Measurements from ENCODE around the gene SF3A1.
"Not testable (repeated sequence)": the region's sequence is repeated elsewhere in the genome, so short reads cannot be mapped to it uniquely, and the experiment has no call there.

SF3A1 gene

GRCh38 chr22:30348809-30349208 is 7.9 kb downstream of the SF3A1 start:
- TF ChIP-seq CTCF (IDR thresholded peaks at IDR 0.05; ENCODE audit: control insufficient read depth, extremely low read depth, insufficient read depth), result no peak
- no peak for DNase-seq (ENCODE audit: low read depth)
- no peak overlapping the region for H3K4me3 ChIP-seq (ENCODE audit: low read depth, low read length)

- DNase-seq (ENCODE audit: low read depth), result no peak
- no peak for TF ChIP-seq CTCF (IDR thresholded peaks at IDR 0.05; ENCODE audit: control insufficient read depth, extremely low read depth, insufficient read depth)
- H3K4me3 ChIP-seq (ENCODE audit: low read depth, low read length), result no peak overlapping the region
Measured at GRCh38 chr22:30348404-30348803, 8.3 kb downstream of the SF3A1 start.

GRCh38 chr22:30347255-30347892 is 9.3 kb downstream of the SF3A1 start:
- H3K4me3 ChIP-seq (ENCODE audit: low read depth, low read length), result no peak overlapping the region
- no peak for TF ChIP-seq CTCF (IDR thresholded peaks at IDR 0.05; ENCODE audit: control insufficient read depth, extremely low read depth, insufficient read depth)
- no peak for DNase-seq (ENCODE audit: low read depth)

- no peak for DNase-seq (ENCODE audit: low read depth)
- TF ChIP-seq CTCF (IDR thresholded peaks at IDR 0.05; ENCODE audit: control insufficient read depth, extremely low read depth, insufficient read depth), result no peak
- no peak overlapping the region for H3K4me3 ChIP-seq (ENCODE audit: low read depth, low read length)
Measured at GRCh38 chr22:30344447-30345200, 12.1 kb downstream of the SF3A1 start.

- no peak for TF ChIP-seq CTCF (IDR thresholded peaks at IDR 0.05; ENCODE audit: control insufficient read depth, extremely low read depth, insufficient read depth)
- DNase-seq (ENCODE audit: low read depth), result no peak
- H3K4me3 ChIP-seq (ENCODE audit: low read depth, low read length), result no peak overlapping the region
Measured at GRCh38 chr22:30340911-30341685, 15.6 kb downstream of the SF3A1 start.

GRCh38 chr22:30338802-30339201 is 17.9 kb downstream of the SF3A1 start:
- no peak for DNase-seq (ENCODE audit: low read depth)
- H3K4me3 ChIP-seq (ENCODE audit: low read depth, low read length), result no peak overlapping the region
- no peak for TF ChIP-seq CTCF (IDR thresholded peaks at IDR 0.05; ENCODE audit: control insufficient read depth, extremely low read depth, insufficient read depth)

GRCh38 chr22:30338341-30338740 is 18.4 kb downstream of the SF3A1 start:
- DNase-seq (ENCODE audit: low read depth); H3K4me3 ChIP-seq (ENCODE audit: low read depth, low read length): not testable (repeated sequence)

All from LNCaP clone FGC (cell line).